DMS79 (cell line): Measurements from ENCODE around the gene ADORA3.

Source experiments
- DNase-seq: peaks from one replicate; lab custom pipeline; 2025; lab: John Stamatoyannopoulos, UW

The ADORA3 gene

DNA sequence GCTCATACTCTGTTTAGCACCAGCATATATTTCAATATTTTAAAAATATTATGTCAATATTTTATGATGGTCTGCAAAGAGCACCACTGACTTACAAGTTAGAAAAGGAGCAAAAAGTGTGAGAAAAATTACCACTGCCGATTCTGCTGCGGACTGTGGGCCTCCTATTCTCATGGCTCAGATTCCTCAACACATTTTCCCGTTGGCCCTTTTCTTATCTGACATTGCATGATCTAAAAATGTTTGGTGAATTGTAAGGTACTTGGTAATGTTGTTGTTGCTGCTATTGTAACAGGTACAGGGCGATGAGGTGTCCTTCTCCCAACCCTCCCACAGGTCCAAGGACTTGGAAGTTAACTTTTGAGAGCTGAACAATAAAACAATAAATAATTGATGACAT is 28.9 kb downstream of the ADORA3 start:
- DNase-seq, result no peak

DNA sequence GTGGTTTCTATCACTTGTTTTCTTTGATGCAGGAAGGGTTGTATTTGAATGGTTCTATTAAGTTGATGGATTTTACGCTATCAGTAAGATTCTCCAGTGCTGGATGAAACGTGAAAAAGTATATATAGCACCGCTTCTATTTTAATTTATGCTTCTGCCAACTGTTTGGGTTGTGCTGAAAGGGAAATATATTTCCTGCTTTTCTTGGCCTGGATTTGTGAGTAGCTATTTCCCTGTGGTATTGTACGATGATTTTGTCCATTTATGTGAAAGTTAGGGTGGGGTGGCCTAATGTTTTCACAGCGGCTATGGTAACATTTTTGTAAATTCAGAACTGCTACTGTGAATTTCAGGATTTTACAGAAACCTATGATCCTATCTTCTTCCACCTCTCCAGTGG is 29.3 kb downstream of the ADORA3 start:
- no peak for DNase-seq

DNA sequence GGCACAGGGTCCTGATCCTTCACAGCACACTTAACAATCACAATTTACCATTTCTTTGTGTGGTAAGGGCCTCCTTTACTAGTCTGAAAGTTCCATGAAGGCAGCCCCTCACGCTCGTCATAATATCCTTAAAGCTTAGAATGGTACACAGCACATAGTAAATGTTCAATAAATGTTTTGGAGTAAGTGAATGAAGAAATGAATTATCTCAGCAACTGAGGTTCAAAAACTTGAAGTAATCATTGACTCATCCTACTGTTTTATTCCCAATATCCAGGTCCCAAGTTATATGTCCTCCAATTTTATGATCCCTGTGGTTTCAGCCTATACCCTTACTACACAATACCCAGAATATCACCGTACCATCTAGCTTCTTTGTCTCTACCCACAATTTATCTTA is 31.9 kb downstream of the ADORA3 start:
- no peak for DNase-seq

DNA sequence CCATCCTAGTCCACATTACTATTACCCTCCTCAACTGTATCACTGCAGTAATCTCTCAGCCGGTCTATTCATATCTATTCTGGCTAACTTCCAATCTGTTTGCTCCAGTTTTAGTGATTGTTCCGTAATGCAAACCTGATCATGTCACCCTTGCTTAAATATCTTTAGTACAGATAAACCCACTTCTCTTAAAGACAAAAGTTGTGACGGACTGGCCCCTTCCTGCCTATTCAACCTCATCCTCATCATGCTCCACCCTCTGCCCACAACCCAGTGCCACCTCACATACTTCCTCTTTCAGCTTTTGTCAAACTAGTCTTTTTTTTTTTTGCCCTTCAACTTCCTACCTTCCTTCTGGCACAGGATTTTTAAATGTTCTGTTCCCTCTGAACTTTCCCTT is 32.4 kb downstream of the ADORA3 start:
- no peak for DNase-seq

DNA sequence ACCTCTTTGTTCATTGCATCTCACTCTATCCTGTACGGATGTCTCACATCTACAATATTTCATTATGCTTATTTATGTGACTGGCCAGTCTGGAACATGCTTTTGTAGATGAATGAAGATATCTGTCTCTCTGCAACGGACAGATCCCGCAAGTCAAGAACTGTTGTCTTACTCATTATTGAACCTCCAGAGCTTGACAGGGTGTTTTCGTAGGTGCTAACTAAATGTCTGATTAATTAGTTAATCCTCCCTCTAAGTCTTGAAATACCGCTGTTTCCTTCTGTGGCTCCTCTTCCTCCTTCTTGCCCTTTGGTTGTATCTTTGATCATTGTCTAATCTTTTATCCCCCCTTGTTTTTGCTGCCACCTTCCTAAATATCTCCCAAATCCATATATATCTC is 32.8 kb downstream of the ADORA3 start:
- no peak for DNase-seq

DNA sequence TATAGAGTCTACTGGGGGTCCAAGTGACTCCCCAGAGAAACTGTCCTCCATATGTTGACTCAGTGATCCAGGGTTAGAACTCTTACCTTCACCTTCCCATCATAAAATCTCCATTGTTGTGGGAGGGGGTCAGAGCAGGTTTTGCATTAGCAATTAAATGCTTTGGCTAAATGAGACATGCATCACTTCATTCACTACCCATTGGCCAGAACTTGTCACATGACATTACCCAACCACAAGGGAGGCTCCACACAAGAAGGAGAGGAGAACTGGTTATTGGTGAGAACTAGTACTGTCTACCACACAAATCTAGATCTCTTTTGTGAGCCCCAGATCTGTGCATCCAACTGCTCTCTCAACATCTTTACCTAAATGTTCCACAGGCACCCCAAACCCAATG is 33.9 kb downstream of the ADORA3 start:
- DNase-seq, result no peak

DNA sequence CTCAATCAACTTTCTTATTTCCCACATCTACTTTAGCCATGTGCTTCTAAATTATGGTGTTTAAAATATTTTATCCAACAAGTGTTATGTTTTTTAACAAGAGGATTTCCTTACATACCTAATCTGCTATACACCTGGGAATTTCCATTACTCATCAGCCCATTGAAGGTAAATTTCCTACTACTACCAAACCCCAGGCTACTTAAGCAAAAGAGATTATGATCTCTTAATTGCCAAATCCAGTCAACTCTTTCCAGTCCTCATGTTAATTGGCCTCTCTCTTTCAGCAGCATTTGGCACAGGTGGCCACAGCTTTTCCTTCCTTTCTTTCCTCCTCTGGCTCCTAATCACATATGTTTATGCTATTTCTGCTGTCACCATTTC is 34.7 kb downstream of the ADORA3 start:
- DNase-seq, result no peak

DNA sequence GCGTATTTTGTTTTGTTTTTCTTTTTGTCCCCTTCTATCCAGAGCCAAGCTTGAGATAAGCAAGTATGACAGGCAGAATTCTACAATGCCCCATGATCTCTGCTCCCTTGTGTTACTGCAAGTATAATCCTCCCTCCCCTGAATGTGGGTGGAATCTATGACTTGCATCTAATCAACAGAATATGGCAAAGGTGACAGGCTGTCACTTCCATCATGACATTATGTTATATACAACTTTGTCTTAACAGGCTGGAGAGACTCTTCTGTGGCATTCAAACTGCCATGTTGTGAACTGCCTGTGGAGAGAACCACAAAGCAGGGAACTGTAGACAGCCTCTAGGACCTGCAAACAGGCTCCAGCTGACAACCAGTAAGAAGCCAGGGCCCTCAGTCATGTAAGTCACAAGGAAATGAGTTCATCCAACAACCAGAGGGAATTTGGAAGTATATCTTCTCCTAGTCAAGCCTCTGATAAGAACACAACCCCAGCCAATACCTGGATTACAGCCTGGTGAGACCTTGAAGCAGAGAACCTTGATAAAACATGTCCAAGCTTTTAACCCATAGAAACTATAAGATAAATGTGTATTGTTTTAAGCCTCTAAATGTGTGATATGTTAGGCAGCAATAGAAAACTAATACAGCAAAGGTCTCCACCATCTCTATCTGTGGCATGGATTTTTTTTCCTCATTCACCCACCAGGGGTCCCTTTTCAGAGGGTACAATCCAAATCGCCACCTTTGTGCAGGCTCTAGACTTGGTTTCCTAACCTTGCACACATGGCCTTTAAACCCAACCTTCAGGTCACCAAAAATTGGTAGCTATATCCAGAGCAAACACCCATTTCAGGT is 35.3 kb downstream of the ADORA3 start:
- DNase-seq, result no peak

DNA sequence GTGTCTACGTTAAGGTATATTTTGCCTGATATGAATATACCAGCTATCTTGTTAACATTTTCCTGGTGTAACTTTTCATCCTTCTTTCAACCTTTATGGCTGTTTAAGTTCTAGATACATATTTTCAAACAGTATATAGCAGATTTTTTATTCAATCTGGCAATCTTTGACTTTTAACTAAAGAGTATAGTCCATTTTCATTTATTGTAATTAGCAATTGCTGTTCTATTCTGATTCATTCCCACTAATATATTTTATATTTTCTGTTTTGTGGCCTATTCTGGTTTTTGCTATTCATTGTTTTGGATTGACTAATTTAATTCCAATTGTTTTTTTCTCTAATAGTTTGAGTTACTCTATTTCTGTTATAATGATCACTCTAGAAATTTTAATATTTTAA is 37.0 kb downstream of the ADORA3 start:
- no peak for DNase-seq

DNA sequence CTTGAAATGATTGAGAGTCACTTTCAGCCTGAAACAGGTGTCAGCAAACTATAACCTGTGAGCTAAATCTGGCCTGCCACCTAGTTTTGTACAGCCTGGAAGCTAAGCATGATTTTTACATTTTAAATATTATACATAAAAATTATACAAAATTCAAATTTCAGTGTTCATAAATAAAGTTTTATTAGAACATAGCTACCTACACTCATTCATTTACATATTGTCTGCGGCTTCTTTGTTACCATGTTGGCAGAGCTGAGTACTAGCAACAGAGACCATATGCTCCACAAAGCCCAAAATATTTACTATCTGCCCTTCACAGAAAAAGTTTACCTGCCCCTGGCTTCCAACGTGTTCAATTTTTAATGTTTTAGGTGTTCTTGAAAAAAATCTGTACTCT is 37.7 kb downstream of the ADORA3 start:
- DNase-seq, result no peak

DNA sequence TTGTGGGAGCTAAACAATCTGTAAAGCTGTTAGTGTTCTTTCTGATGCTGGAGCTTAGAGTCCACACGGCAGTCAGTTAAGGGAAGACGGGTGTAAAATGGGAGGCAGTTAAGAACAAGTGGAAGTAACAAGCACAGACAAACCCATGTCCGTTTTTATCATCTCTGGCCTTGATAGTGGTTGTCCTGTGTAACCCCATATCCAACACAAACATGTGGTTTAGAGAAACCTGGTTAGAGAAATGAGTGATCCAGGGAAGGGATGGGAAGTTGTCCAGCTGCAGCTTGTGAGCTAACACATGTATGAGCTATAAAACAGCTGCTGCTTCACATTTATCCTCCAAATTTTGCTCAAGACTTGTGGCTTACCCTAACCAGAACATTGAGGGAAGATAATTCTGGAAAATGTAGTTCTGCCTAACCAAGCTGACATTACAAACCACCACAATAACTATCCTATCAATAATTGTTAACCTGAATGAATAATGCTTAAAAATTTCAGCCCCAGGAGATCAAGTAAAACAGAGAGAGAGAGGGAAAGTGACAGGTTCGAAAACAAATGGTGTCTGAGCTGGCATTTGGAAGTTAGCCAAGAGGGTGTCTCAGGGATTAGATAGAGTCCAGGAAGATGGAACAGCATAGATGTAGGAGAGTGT is 40.3 kb downstream of the ADORA3 start:
- no peak for DNase-seq

DNA sequence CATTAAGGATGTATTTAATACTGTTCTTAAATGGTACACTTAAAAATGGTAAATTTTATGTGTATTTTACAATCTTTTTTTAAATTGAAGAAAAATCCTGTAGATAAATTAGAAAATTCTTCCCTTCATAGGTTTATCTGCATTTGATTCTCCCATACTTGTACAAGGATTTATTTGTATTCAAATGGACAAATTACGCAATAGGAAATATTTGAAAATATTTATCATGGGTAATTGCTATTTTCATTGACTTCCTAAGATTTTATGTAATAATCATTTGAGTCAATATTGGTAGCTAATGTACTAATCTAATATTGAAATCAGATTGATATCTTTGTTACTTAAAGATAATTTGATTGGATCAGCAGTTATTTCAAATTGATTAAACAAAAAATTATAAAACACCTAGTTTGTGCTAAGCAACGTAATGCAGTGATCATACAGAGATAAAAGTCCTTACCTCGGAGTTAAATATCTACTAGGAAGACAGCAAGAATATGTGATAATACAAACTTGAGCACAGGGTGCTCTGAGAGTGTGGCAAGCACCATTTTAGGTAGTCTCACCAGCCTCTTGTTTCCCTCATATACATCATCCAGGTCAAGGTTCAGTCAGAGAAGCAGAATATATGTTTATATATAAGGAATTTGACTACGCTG is 40.9 kb downstream of the ADORA3 start:
- no peak for DNase-seq

DNA sequence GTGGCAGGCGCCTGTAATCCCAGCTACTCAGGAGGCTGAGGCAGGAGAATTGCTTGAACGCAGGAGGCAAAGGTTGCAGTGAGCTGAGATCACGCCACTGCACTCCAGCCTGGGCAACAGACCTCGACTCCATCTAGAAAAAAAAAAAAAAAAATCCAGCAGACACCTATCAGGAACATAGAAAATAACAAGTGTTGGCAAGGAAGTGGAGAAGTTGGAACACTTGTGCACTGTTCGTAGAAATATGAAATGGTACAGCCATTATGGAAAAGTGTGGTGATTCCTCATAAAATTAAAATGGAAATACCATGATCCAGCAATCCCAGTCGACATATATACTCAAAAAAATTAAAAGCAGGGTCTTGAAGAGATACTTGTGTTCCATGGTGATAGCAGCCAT is 41.7 kb downstream of the ADORA3 start:
- no peak for DNase-seq

DNA sequence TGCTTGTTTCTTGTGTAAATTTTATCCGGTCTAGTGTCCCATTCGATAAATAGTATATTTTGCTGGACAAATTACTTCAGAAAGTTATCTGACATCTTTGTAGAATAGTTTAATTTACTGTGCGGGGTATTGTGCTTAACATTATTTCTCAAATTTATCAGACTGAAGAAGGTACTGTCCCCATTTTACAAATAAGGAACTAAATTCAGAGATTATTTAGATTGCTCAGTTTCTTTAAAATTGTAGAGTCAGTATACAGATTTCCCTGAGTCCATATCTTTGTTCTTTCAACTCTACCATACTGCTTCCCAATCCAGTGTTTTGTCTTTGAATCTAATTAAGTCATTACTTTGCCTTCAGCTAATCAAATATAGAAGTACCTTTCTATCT is 47.8 kb downstream of the ADORA3 start:
- DNase-seq, result no peak

DNA sequence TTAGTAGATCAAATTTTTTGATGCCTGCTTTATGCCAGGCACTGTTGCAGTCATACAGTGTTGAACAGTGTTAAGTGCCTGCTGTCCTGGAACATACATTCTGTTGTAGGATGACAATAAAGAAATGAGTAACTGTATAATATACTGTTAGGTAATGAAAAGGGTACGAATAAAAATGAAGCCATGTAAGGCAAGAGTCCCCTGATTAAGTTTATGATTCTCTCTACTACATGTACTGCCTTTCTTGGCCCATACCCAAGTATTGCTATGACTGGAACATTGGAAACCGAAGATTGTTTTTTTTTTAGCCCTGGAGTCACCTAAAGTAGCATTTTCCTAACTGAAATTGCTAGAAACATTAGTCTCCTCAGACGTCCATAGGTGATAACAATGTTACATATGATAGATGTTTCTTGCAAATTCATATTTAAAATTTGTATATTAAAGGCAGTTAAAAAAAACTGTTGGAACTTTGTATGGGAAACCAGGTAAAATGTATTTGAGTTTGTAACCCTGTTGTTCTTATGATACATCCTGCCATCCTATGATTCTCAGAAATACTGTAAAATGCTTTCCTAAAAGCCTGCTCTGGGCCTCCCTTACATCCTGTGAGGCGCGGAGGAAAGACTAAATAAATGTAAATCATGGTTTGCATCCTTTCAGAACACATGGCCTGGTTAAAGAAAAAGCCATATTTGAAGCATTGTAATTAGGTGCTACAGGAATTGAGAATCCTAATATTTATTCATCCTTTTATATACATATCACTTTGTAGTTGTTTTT is 48.4 kb downstream of the ADORA3 start:
- DNase-seq, result no peak

DNA sequence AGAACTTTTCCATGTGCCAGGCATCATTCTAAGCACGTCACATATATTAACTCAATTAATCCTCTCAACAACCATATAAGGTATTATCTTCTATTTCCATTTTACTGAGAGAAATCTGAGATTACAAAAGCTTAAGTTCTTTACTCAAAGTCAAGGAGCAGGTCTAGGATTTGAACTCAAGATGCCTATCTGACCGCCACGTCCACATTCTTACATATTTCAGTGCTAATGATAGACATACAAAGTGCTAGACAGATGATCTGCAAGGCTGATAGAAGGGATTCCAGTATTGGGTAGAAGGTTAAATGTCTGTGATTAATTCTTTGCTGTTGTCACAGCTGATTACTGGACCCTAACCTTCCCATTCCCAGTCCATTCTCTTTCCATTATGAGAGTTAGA is 49.7 kb downstream of the ADORA3 start:
- no peak for DNase-seq

DNA sequence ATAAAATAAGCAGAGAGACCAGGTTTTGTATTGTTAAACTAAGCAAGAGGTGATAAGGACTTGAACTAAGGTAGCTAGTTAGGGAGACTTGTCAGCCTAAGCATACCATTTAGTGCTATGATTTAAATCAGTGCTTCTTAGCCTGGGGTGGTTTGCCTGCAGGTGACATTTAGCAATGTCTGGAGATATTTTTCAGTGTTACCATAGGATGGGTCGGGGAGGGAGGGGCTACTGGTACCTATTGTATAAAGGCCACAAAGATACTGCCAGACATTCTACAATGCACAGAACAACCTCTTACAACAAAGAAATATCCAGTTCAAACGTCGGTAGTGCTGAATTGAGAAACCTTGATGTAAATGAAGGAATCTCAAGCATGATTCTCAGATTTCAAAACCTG is 50.9 kb downstream of the ADORA3 start:
- no peak for DNase-seq

DNA sequence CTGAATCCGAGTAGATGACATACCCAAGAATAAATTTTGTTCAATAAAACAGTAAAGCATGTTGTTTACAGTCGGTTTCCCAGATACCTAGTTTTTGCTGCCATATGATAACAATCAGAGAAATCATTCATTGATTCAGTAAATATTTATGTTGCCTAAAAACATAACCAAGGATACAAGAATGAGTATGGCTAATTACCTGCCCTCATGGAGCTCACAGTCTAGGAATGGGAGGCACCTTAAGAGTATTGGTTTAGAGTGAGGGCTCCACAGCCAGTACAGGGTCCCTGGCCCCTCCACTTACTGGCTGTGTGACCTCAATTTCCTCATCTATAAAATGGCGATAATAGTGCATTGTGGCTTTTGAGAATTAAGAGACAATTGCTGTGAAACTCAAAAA is 53.2 kb downstream of the ADORA3 start:
- no peak for DNase-seq

DNA sequence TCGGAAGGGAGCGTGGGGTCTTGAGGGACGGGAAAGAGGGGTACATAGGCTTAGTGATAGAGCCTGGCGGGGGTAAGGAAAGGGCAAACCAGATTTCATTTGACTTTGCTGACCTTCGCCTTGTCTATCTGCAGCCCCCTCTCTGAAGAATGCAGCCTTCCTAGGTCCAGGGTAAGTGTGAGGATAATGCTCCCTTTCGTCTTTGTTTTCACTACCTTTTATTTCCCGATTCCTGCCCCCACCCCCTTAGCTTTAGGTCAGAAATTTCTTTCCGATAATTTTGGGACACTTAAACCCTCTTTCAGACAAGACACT is 53.8 kb downstream of the ADORA3 start:
- no peak for DNase-seq
